ENCODE data around the gene GSG1L.

GSG1L gene

GRCh38 chr16:27784351-27785306 lies 278.9 kb downstream of the GSG1L start:
- DNase-seq, result no peak

GRCh38 chr16:27781981-27782880 lies 281.3 kb downstream of the GSG1L start:
- DNase-seq, result no peak

- no peak for DNase-seq
These were observed 282.4 kb downstream of the GSG1L start for GRCh38 chr16:27781195-27781524.

GRCh38 chr16:27780468-27781194 lies 282.9 kb downstream of the GSG1L start:
- no peak for DNase-seq

- no peak for DNase-seq
These were observed 283.8 kb downstream of the GSG1L start for GRCh38 chr16:27779641-27780164.

GRCh38 chr16:27778926-27779570 lies 284.5 kb downstream of the GSG1L start:
- DNase-seq, result no peak

- no peak for DNase-seq
These were observed 285.2 kb downstream of the GSG1L start for GRCh38 chr16:27778171-27778925.

- DNase-seq, result no peak
These were observed 286.0 kb downstream of the GSG1L start for GRCh38 chr16:27777527-27777926.

- DNase-seq, result no peak
These were observed 286.8 kb downstream of the GSG1L start for GRCh38 chr16:27776556-27777225.

GRCh38 chr16:27775254-27775653 lies 288.3 kb downstream of the GSG1L start:
- no peak for DNase-seq

GRCh38 chr16:27774779-27775178 lies 288.7 kb downstream of the GSG1L start:
- no peak for DNase-seq

GRCh38 chr16:27773344-27773743 lies 290.2 kb downstream of the GSG1L start:
- DNase-seq, result no peak

- DNase-seq, result no peak
These were observed 291.3 kb downstream of the GSG1L start for GRCh38 chr16:27772093-27772825.

GRCh38 chr16:27771201-27771910 lies 292.2 kb downstream of the GSG1L start:
- DNase-seq, result no peak

GRCh38 chr16:27770271-27771196 lies 293.0 kb downstream of the GSG1L start:
- no peak for DNase-seq

- DNase-seq, result no peak
These were observed 293.8 kb downstream of the GSG1L start for GRCh38 chr16:27769561-27770255.

GRCh38 chr16:27768651-27769272 lies 294.8 kb downstream of the GSG1L start:
- DNase-seq, result no peak

All from activated CD8-positive, alpha-beta memory T cell treated with anti-CD3 and anti-CD28 coated beads, Interleukin-2, amount 50 U/mL, for 48 hours (primary cell).